Ectodermal cell (in vitro differentiated cells): ENCODE measurements around the gene FUBP3.

Experiments
- H3K27ac ChIP-seq: 2 replicates; pipeline ENCODE4 v1.7.0; 2013; ENCODE audit warnings: mild to moderate bottlenecking, low read depth, low read length; ENCODE audit not compliant: insufficient read depth, poor library complexity, severe bottlenecking
- H3K27me3 ChIP-seq: 2 replicates; pipeline ENCODE4 v1.7.0; 2013; ENCODE audit warnings: mild to moderate bottlenecking, low read length; ENCODE audit not compliant: insufficient read depth, control insufficient read depth, poor library complexity, severe bottlenecking
- H3K36me3 ChIP-seq: one replicate; pipeline ENCODE4 v1.7.0; 2013; ENCODE audit warnings: low read length; ENCODE audit not compliant: control insufficient read depth, insufficient read depth
- H3K4me1 ChIP-seq: one replicate; pipeline ENCODE4 v1.7.0; 2013; ENCODE audit warnings: low read length; ENCODE audit not compliant: control insufficient read depth, insufficient read depth
- H3K4me3 ChIP-seq: 2 replicates; pipeline ENCODE4 v1.7.0; 2013; ENCODE audit warnings: low read depth, low read length, control low read depth; ENCODE audit not compliant: insufficient read depth
- H3K9me3 ChIP-seq: 2 replicates; pipeline ENCODE4 v1.7.0; 2013; ENCODE audit warnings: mild to moderate bottlenecking, low read length, moderate library complexity; ENCODE audit not compliant: control insufficient read depth
- WGBS, 2 experiments: methylation state at CpG; one replicate each; pipeline ENCODE4 v1.1.7; 2013; ENCODE audit warnings: missing lambda C conversion rate in 2 of 2; 5-methylcytosine and 5-hydroxymethylcytosine counted together

Gene FUBP3

GRCh38 chr9:130626249-130626996, 47.0 kb downstream of the FUBP3 start:
- 91 to 92% methylated on average over 21 of the region's 21 CpGs for WGBS, 2 experiments

GRCh38 chr9:130627051-130627450, 47.7 kb downstream of the FUBP3 start:
- Histone ChIP-seq H3K27me3 (no peaks in the 10 kb centered on the region), H3K4me1 (peaks cover 16% of the 10 kb centered on the region), H3K27ac (no peak overlapping the region), H3K4me3 (no peak overlapping the region), H3K9me3 (no peaks in the 10 kb centered on the region), H3K36me3 (peaks cover 21% of the 10 kb centered on the region)
- 88 to 89% methylated on average over 10 of the region's 10 CpGs for WGBS, 2 experiments

More at GRCh38 chr9:130626249-130626996, 47.0 kb downstream of the FUBP3 start:
- H3K4me1 ChIP-seq: peaks cover 16% of the 10 kb centered on the region
- no peaks in the 10 kb centered on the region for H3K9me3 ChIP-seq
- H3K36me3 ChIP-seq: peaks cover 18% of the 10 kb centered on the region
- no peak overlapping the region for H3K4me3 ChIP-seq
- no peak overlapping the region for H3K27ac ChIP-seq
- no peaks in the 10 kb centered on the region for H3K27me3 ChIP-seq

- WGBS, 2 experiments: 75 to 82% methylated on average over 23 of the region's 23 CpGs
- H3K4me1 ChIP-seq: peaks cover 16% of the 10 kb centered on the region
- no peaks in the 10 kb centered on the region for H3K27me3 ChIP-seq
- no peaks in the 10 kb centered on the region for H3K9me3 ChIP-seq
- no peak overlapping the region for H3K27ac ChIP-seq
- H3K4me3 ChIP-seq: no peak overlapping the region
- H3K36me3 ChIP-seq: peaks cover 24% of the 10 kb centered on the region
Measured at GRCh38 chr9:130627896-130628792, 48.8 kb downstream of the FUBP3 start.

GRCh38 chr9:130629443-130630070, 50.2 kb downstream of the FUBP3 start:
- H3K36me3 ChIP-seq: peaks cover 14% of the 10 kb centered on the region
- H3K27ac ChIP-seq: no peak overlapping the region
- 49 to 60% methylated on average over 13 of the region's 13 CpGs for WGBS, 2 experiments
- H3K9me3 ChIP-seq: no peaks in the 10 kb centered on the region
- H3K4me1 ChIP-seq: peaks cover 16% of the 10 kb centered on the region
- H3K27me3 ChIP-seq: no peaks in the 10 kb centered on the region
- H3K4me3 ChIP-seq: no peak overlapping the region

GRCh38 chr9:130630071-130630450, 50.7 kb downstream of the FUBP3 start:
- Histone ChIP-seq H3K36me3 (peaks cover 14% of the 10 kb centered on the region), H3K27me3 (no peaks in the 10 kb centered on the region), H3K27ac (no peak overlapping the region), H3K4me3 (no peak overlapping the region), H3K4me1 (peaks cover 16% of the 10 kb centered on the region), H3K9me3 (no peaks in the 10 kb centered on the region)
- 77 to 82% methylated on average over 4 of the region's 4 CpGs for WGBS, 2 experiments

GRCh38 chr9:130630506-130631330, 51.3 kb downstream of the FUBP3 start:
- no peaks in the 10 kb centered on the region for H3K9me3 ChIP-seq
- H3K27me3 ChIP-seq: no peaks in the 10 kb centered on the region
- peaks cover 14% of the 10 kb centered on the region for H3K36me3 ChIP-seq
- peaks cover 16% of the 10 kb centered on the region for H3K4me1 ChIP-seq
- WGBS, 2 experiments: 87 to 89% methylated on average over 27 of the region's 27 CpGs
- H3K27ac ChIP-seq: no peak overlapping the region
- H3K4me3 ChIP-seq: no peak overlapping the region

- Histone ChIP-seq H3K4me1 (peaks cover 16% of the 10 kb centered on the region), H3K4me3 (no peak overlapping the region), H3K27me3 (no peaks in the 10 kb centered on the region), H3K9me3 (no peaks in the 10 kb centered on the region), H3K36me3 (peaks cover 19% of the 10 kb centered on the region), H3K27ac (no peak overlapping the region)
- WGBS, 2 experiments: 94 to 95% methylated on average over 22 of the region's 22 CpGs
Measured at GRCh38 chr9:130631331-130632080, 52.1 kb downstream of the FUBP3 start.

- Histone ChIP-seq H3K9me3 (no peaks in the 10 kb centered on the region), H3K4me3 (no peak overlapping the region), H3K27ac (no peak overlapping the region), H3K36me3 (peaks cover 19% of the 10 kb centered on the region), H3K27me3 (no peaks in the 10 kb centered on the region), H3K4me1 (peaks cover 12% of the 10 kb centered on the region)
- 94 to 95% methylated on average over 13 of the region's 13 CpGs for WGBS, 2 experiments
Measured at GRCh38 chr9:130632081-130632710, 52.8 kb downstream of the FUBP3 start.

GRCh38 chr9:130632841-130633240, 53.5 kb downstream of the FUBP3 start:
- WGBS, 2 experiments: 96 to 98% methylated on average over 7 of the region's 7 CpGs
- Histone ChIP-seq H3K27me3 (no peaks in the 10 kb centered on the region), H3K4me3 (no peak overlapping the region), H3K9me3 (no peaks in the 10 kb centered on the region), H3K27ac (no peak overlapping the region), H3K4me1 (peaks cover 10% of the 10 kb centered on the region), H3K36me3 (peaks cover 19% of the 10 kb centered on the region)
